Upper lobe of right lung (tissue), 1 donor: Measurements from ENCODE around the gene FBXO27. TPM values are rescaled to one million over a fixed set of nuclear protein-coding genes. Genes with fewer than 3 reads are reported as not detected.
A peak's percentile ranks its signal among the peaks of the same experiment; 100 is the strongest.

ENCODE experiments used
- ATAC-seq: fragments of 200-7000 bp; cut with Tn5 transposase; one replicate; pipeline ENCODE4 v1.9.1; 2020; ENCODE audit warnings: mild to moderate bottlenecking, moderate library complexity
- DNase-seq: peaks from one replicate; pipeline ENCODE4 v3.0.0-alpha.2; 2020
- H3K27ac ChIP-seq: fragments of 200-600 bp; one replicate; pipeline ENCODE4 v1.8.0; 2022
- H3K27me3 ChIP-seq: fragments of 200-600 bp; one replicate; pipeline ENCODE4 v1.8.0; 2022; ENCODE audit warnings: mild to moderate bottlenecking
- H3K36me3 ChIP-seq: fragments of 200-600 bp; one replicate; pipeline ENCODE4 v1.8.0; 2022
- H3K4me1 ChIP-seq: fragments of 200-600 bp; one replicate; pipeline ENCODE4 v1.8.0; 2022
- H3K4me3 ChIP-seq: fragments of 200-600 bp; one replicate; pipeline ENCODE4 v1.8.0; 2022; ENCODE audit warnings: mild to moderate bottlenecking
- H3K9me3 ChIP-seq: fragments of 200-600 bp; one replicate; pipeline ENCODE4 v1.8.0; 2022
- CTCF ChIP-seq: fragments of 200-600 bp; IDR thresholded peaks from one replicate; pipeline ENCODE4 v1.8.0; 2022; ENCODE audit warnings: antibody characterized with exemption
- intact Hi-C: fragments of 100-400 bp; cut with DNase I; formaldehyde crosslinking; loops from one replicate; pipeline ENCODE4 v1.11.0; 2022
- long read RNA-seq: library from polyadenylated mRNA; unstranded; transcript quantifications from one replicate; pipeline ENCODE4 v2.0.0, GENCODE V29; 2021
- total RNA-seq: library from RNA; stranded (reverse); fragmentation: NEBNext Ultra II Directional; extraction: Animal tissue kit (Norgen Biotek cat#: 25700); gene quantifications from one replicate; pipeline ENCODE4 v1.2.1, GENCODE V29; 2021
- donor health status: DM: no; HTN: yes; CAD: no; lungs with severe emphysema.

FBXO27 gene
- 7.6 TPM for total RNA-seq
- long read RNA-seq, partial matches to known transcripts, result 15 of 25 reads
- long read RNA-seq, other reads (novel, unspliced or antisense), result 6 of 25 reads

GRCh38 chr19:39032063-39032918 lies at the start of gene FBXO27:
Gene FBXO27 (minus strand): TSS chr19:39032549. CDS start chr19:39032227, 322 bp downstream.
- Histone ChIP-seq H3K9me3 (no peaks in the 10 kb centered on the region), H3K36me3 (no peaks in the 10 kb centered on the region), H3K4me1 (peaks cover 14% of the 10 kb centered on the region), H3K27me3 (no peaks in the 10 kb centered on the region), H3K27ac (peak within 1 kb of the TSS; percentile 36), H3K4me3 (peak within 1 kb of the TSS; percentile 69)
- DNase-seq (peak; percentile 72), ATAC-seq (peak; percentile 30)
- intact Hi-C loops, result no loop called here
- no peak for TF ChIP-seq CTCF

- H3K9me3 ChIP-seq, result no peaks in the 10 kb centered on the region
- DNase-seq, result no peak
- H3K4me3 ChIP-seq, result no peak overlapping the region
- H3K27me3 ChIP-seq, result peaks cover 65% of the 10 kb centered on the region
- H3K27ac ChIP-seq, result no peak overlapping the region
- intact Hi-C loops, result no loop called here
- ATAC-seq, result no peak
- no peak for TF ChIP-seq CTCF
- H3K4me1 ChIP-seq, result peaks cover 9% of the 10 kb centered on the region
- no peaks in the 10 kb centered on the region for H3K36me3 ChIP-seq
Observed at GRCh38 chr19:39080431-39080830, 48.1 kb upstream of the FBXO27 start.

GRCh38 chr19:39078436-39079200 lies 46.3 kb upstream of the FBXO27 start:
- Histone ChIP-seq H3K36me3 (no peaks in the 10 kb centered on the region), H3K4me1 (peaks cover 9% of the 10 kb centered on the region), H3K9me3 (no peaks in the 10 kb centered on the region), H3K27ac (no peak overlapping the region), H3K27me3 (peaks cover 47% of the 10 kb centered on the region), H3K4me3 (no peak overlapping the region)
- intact Hi-C loops, result no loop called here
- TF ChIP-seq CTCF, result no peak
- DNase-seq (no peak), ATAC-seq (no peak)

GRCh38 chr19:39077323-39077722 lies 45.0 kb upstream of the FBXO27 start:
- H3K36me3 ChIP-seq, result no peaks in the 10 kb centered on the region
- intact Hi-C loops, result no loop called here
- TF ChIP-seq CTCF, result no peak
- H3K27me3 ChIP-seq, result peaks cover 34% of the 10 kb centered on the region
- H3K27ac ChIP-seq, result no peak overlapping the region
- no peak for DNase-seq
- no peak for ATAC-seq
- H3K4me1 ChIP-seq, result no peaks in the 10 kb centered on the region
- no peaks in the 10 kb centered on the region for H3K9me3 ChIP-seq
- H3K4me3 ChIP-seq, result no peak overlapping the region

GRCh38 chr19:39074942-39075341 lies 42.6 kb upstream of the FBXO27 start:
- H3K9me3 ChIP-seq, result no peaks in the 10 kb centered on the region
- TF ChIP-seq CTCF, result no peak
- H3K4me3 ChIP-seq, result no peak overlapping the region
- ATAC-seq (no peak), DNase-seq (no peak)
- H3K36me3 ChIP-seq, result no peaks in the 10 kb centered on the region
- H3K27ac ChIP-seq, result no peak overlapping the region
- intact Hi-C loops, result no loop called here
- no peaks in the 10 kb centered on the region for H3K4me1 ChIP-seq
- peaks cover 11% of the 10 kb centered on the region for H3K27me3 ChIP-seq
